Ovary (tissue), 9 donors: ENCODE results near the gene POLR3B. TPM values are rescaled to one million over a fixed set of nuclear protein-coding genes. Genes with fewer than 3 reads are reported as not detected.

Experiments used
- DNase-seq, 5 donors: peaks; one replicate each; pipeline ENCODE4 v3.0.0-alpha.2; 2019 to 2020
- H3K27ac ChIP-seq, 2 donors: fragments of 200-600 bp; one replicate each; pipeline versions ENCODE4 v1.5.1 to v1.8.0; 2019 to 2022
- H3K27me3 ChIP-seq: fragments of 200-600 bp; one replicate; pipeline ENCODE4 v1.8.0; 2022
- H3K36me3 ChIP-seq: fragments of 200-600 bp; sonication (generic); one replicate; pipeline ENCODE4 v1.5.1; 2019
- H3K4me1 ChIP-seq: one replicate; pipeline ENCODE4 v1.8.1; 2013; ENCODE audit warnings: mild to moderate bottlenecking, moderate library complexity; ENCODE audit not compliant: insufficient read depth
- H3K4me3 ChIP-seq: fragments of 200-600 bp; sonication (generic); one replicate; pipeline ENCODE4 v1.5.1; 2017
- H3K9me3 ChIP-seq, 2 donors: fragments of 200-600 bp in 1 of 2; sonication (generic) in 1 of 2; one replicate each; pipeline versions ENCODE4 v1.5.1 to v1.8.1; 2013 to 2019; ENCODE audit warnings: mild to moderate bottlenecking in 1 of 2, moderate library complexity in 1 of 2
- CTCF ChIP-seq, 3 donors: fragments of 450-650 bp in 2 of 3; fragments of 200-600 bp in 1 of 3; IDR thresholded peaks; one replicate each; pipeline versions ENCODE4 v1.5.1 to v1.8.0; 2016 to 2022; ENCODE audit warnings: antibody characterized with exemption in 3 of 3, mild to moderate bottlenecking in 1 of 3
- EP300 ChIP-seq: sonication (generic); formaldehyde crosslinking; IDR thresholded peaks from one replicate; pipeline ENCODE4 v1.6.1; 2017; ENCODE audit warnings: antibody characterized with exemption
- POLR2A ChIP-seq: fragments of 450-650 bp; IDR thresholded peaks from one replicate; pipeline ENCODE4 v1.6.1; 2017; ENCODE audit warnings: antibody characterized with exemption, mild to moderate bottlenecking, moderate library complexity
- WGBS, 3 donors: extraction: QIAGEN DNeasy Blood & Tissue Kit in 1 of 3; methylation state at CpG; one replicate each; pipeline versions ENCODE4 v1.1.5 to v1.1.7; 2013 to 2017; 5-methylcytosine and 5-hydroxymethylcytosine counted together
- intact Hi-C, 4 donors: fragments of 100-400 bp; cut with DNase I; formaldehyde crosslinking; loops; one replicate each; pipeline versions ENCODE4 v1.11.0 to v1.15.1; 2022 to 2023
- polyA plus RNA-seq, 2 donors: library from polyadenylated mRNA; stranded (reverse); fragments of 200-250 nt in 1 of 2; fragments of 350-450 nt in 1 of 2; fragmentation: Illumina TruSeq in 1 of 2; extraction: RNeasy Lipid Tissue Mini Kit (QIAGEN cat#74804) in 1 of 2; gene quantifications; one replicate each; pipeline ENCODE4 v1.2.3, GENCODE V29; 2013 to 2014
- total RNA-seq, 7 donors: library from RNA; depleted of rRNA in 2 of 7; stranded (reverse); fragments of >200 nt in 2 of 7; fragmentation: NEBNext Ultra II Directional in 3 of 7; extraction: Animal tissue kit (Norgen Biotek cat#: 25700) in 3 of 7; gene quantifications; one replicate each; pipeline versions ENCODE4 v1.1.0 to v1.2.4, GENCODE V29; 2016 to 2023
- donor health status: DM: no; HTN: no; CAD: no; lungs with moderate emphysema.
- donor health status: DM: no; HTN: no; CAD: no.
- donor health status: Bipolar disorder and iron deficiency.
- donor health status: DM: yes; HTN: yes; CAD: no.
- donor health status: DM: no; HTN: no; CAD: no.
- donor health status: DM: yes; HTN: yes; CAD: no.

POLR3B gene
- total and polyA plus RNA-seq, 9 donors, result 3.1 to 15.7 (median 9.7) TPM

GRCh38 chr12:106329231-106329982, 28.1 kb upstream of the POLR3B start:
- H3K4me3 ChIP-seq, result no peak overlapping the region
- no peaks in the 10 kb centered on the region for H3K9me3 ChIP-seq
- no peaks in the 10 kb centered on the region for H3K4me1 ChIP-seq
- H3K27ac ChIP-seq, result no peak overlapping the region
- H3K36me3 ChIP-seq, result no peaks in the 10 kb centered on the region
- no peaks in the 10 kb centered on the region for H3K27me3 ChIP-seq
- 69 to 76% (median 74%) methylated on average over 12 of the region's 12 CpGs for WGBS, 3 donors
- intact Hi-C loops, result no loop called here
- no peak for DNase-seq
- TF ChIP-seq CTCF (IDR thresholded peaks at IDR 0.05), result no peak
- no peak for TF ChIP-seq EP300
- TF ChIP-seq POLR2A, result no peak

- DNase-seq, result no peak
- no peaks in the 10 kb centered on the region for H3K4me1 ChIP-seq
- no peak overlapping the region for H3K4me3 ChIP-seq
- intact Hi-C loops, result no loop called here
- H3K27ac ChIP-seq, result no peak overlapping the region
- H3K9me3 ChIP-seq, result no peaks in the 10 kb centered on the region
- no peaks in the 10 kb centered on the region for H3K36me3 ChIP-seq
- WGBS, 3 donors, result 89 to 96% (median 96%) methylated on average over 2 of the region's 2 CpGs
- no peaks in the 10 kb centered on the region for H3K27me3 ChIP-seq
- TF ChIP-seq EP300, result no peak
Measured at GRCh38 chr12:106331599-106331998, 25.9 kb upstream of the POLR3B start.

- H3K27ac ChIP-seq, result no peak overlapping the region
- H3K36me3 ChIP-seq, result no peaks in the 10 kb centered on the region
- H3K4me3 ChIP-seq, result no peak overlapping the region
- no peaks in the 10 kb centered on the region for H3K27me3 ChIP-seq
- no peaks in the 10 kb centered on the region for H3K9me3 ChIP-seq
- no peak for DNase-seq
- no peaks in the 10 kb centered on the region for H3K4me1 ChIP-seq
- intact Hi-C loops, result no loop called here
- TF ChIP-seq POLR2A, result no peak
- TF ChIP-seq CTCF (IDR thresholded peaks at IDR 0.05), result no peak
- TF ChIP-seq EP300, result no peak
Measured at GRCh38 chr12:106332536-106332935, 25.0 kb upstream of the POLR3B start.

GRCh38 chr12:106333010-106333409, 24.5 kb upstream of the POLR3B start:
- Histone ChIP-seq H3K27me3 (no peaks in the 10 kb centered on the region), H3K4me3 (no peak overlapping the region), H3K36me3 (no peaks in the 10 kb centered on the region), H3K9me3 (no peaks in the 10 kb centered on the region), H3K27ac (no peak overlapping the region), H3K4me1 (no peaks in the 10 kb centered on the region)
- intact Hi-C loops, result no loop called here
- TF ChIP-seq POLR2A (no peak), EP300 (no peak), CTCF (IDR thresholded peaks at IDR 0.05) (no peak)
- 93 to 94% (median 94%) methylated on average over 2 of the region's 2 CpGs for WGBS, 3 donors
- DNase-seq, result no peak

- Histone ChIP-seq H3K36me3 (no peaks in the 10 kb centered on the region), H3K4me3 (no peak overlapping the region), H3K27me3 (no peaks in the 10 kb centered on the region), H3K27ac (no peak overlapping the region), H3K4me1 (no peaks in the 10 kb centered on the region), H3K9me3 (no peaks in the 10 kb centered on the region)
- no peak for DNase-seq
- intact Hi-C loops, result no loop called here
- TF ChIP-seq POLR2A (no peak), CTCF (IDR thresholded peaks at IDR 0.05) (no peak), EP300 (no peak)
- WGBS, 3 donors, result 92 to 96% (median 95%) methylated on average over 2 of the region's 2 CpGs
Measured at GRCh38 chr12:106333756-106334155, 23.8 kb upstream of the POLR3B start.
